ENCODE data around the gene CCDC158. TPM values are rescaled to one million over a fixed set of nuclear protein-coding genes. Genes with fewer than 3 reads are reported as not detected.
A peak's percentile ranks its signal among the peaks of the same experiment; 100 is the strongest.
"Not testable (repeated sequence)": the region's sequence is repeated elsewhere in the genome, so short reads cannot be mapped to it uniquely, and the experiment has no call there.

CCDC158 gene
- total RNA-seq, 8 experiments from 2014 or later: 0.05 to 0.29 (median 0.18) TPM; not detected in 3

- Histone ChIP-seq H3K4me3 (no peak overlapping the region), H3K27ac (no peak overlapping the region), H3K4me1 (replicated peaks in 1 of 2) (peaks cover 3 to 10% of the 10 kb centered on the region in 2 donors)
- WGBS, 10 experiments: 94 to 100% (median 97%) methylated on average over 2 to 4 of the region's 4 CpGs; no CpG with 5 or more reads in 1 of the 10 experiments
- in situ Hi-C loops (cut with MboI; ENCODE audit: low pct_unique_long_range_greater_than_20kb in 2 of 9, low sequenced_read_pairs in 9 of 9, unreplicated experiment in 9 of 9): loop anchor here in 1 of 9 experiments (25.0 kb wide), 1 partner anchor 114 kb away; no protein-coding TSS in a partner anchor
- ATAC-seq (replicated peaks in 6 of 8): peak in 7 of 8 experiments; percentile 11 to 71 (median 45)
Measured at GRCh38 chr4:76301068-76301774, 119.7 kb downstream of the CCDC158 start.

GRCh38 chr4:76300012-76300411, 120.9 kb downstream of the CCDC158 start:
- Histone ChIP-seq H3K27ac (no peak overlapping the region), H3K4me1 (replicated peaks in 1 of 2) (peaks cover 0 to 5% of the 10 kb centered on the region in 2 donors), H3K4me3 (no peak overlapping the region)
- WGBS, 10 experiments: 42 to 100% (median 97%) methylated on average over 2 to 4 of the region's 4 CpGs; no CpG with 5 or more reads in 5 of the 10 experiments
- in situ Hi-C loops (cut with MboI; ENCODE audit: low pct_unique_long_range_greater_than_20kb in 2 of 9, low sequenced_read_pairs in 9 of 9, unreplicated experiment in 9 of 9): loop anchor here in 1 of 9 experiments (25.0 kb wide), 1 partner anchor 113 kb away; no protein-coding TSS in a partner anchor
- no peak for ATAC-seq (replicated peaks in 6 of 8)

- in situ Hi-C loops (cut with MboI; ENCODE audit: low pct_unique_long_range_greater_than_20kb in 2 of 9, low sequenced_read_pairs in 9 of 9, unreplicated experiment in 9 of 9): no loop called here
- peaks cover 0 to 5% of the 10 kb centered on the region in 2 donors for H3K4me1 ChIP-seq (replicated peaks in 1 of 2)
- ATAC-seq (replicated peaks in 6 of 8): no peak
- no peak overlapping the region for H3K4me3 ChIP-seq
- H3K27ac ChIP-seq: no peak overlapping the region
Measured at GRCh38 chr4:76298227-76298626, 122.7 kb downstream of the CCDC158 start.

GRCh38 chr4:76296286-76296820, 124.6 kb downstream of the CCDC158 start:
- Histone ChIP-seq H3K4me3 (no peak overlapping the region), H3K4me1 (replicated peaks in 1 of 2) (peaks cover 0 to 4% of the 10 kb centered on the region in 2 donors), H3K27ac (no peak overlapping the region)
- ATAC-seq (replicated peaks in 6 of 8): no peak
- in situ Hi-C loops (cut with MboI; ENCODE audit: low pct_unique_long_range_greater_than_20kb in 2 of 9, low sequenced_read_pairs in 9 of 9, unreplicated experiment in 9 of 9): no loop called here
- WGBS, 10 experiments: 31 to 92% (median 68%) methylated on average over 2 to 3 of the region's 3 CpGs

GRCh38 chr4:76293772-76294171, 127.2 kb downstream of the CCDC158 start:
- Histone ChIP-seq H3K4me3 (no peak overlapping the region), H3K4me1 (replicated peaks in 1 of 2) (no peaks in the 10 kb centered on the region), H3K27ac (no peak overlapping the region)
- peak in 1 of 8 experiments; percentile 61 for ATAC-seq (replicated peaks in 6 of 8)
- 30 to 100% (median 67%) methylated on average over 1 to 2 of the region's 2 CpGs; no CpG with 5 or more reads in 5 of the 10 experiments for WGBS, 10 experiments
- in situ Hi-C loops (cut with MboI; ENCODE audit: low pct_unique_long_range_greater_than_20kb in 2 of 9, low sequenced_read_pairs in 9 of 9, unreplicated experiment in 9 of 9): no loop called here

GRCh38 chr4:76292730-76293129, 128.2 kb downstream of the CCDC158 start:
- in situ Hi-C loops (cut with MboI; ENCODE audit: low pct_unique_long_range_greater_than_20kb in 2 of 9, low sequenced_read_pairs in 9 of 9, unreplicated experiment in 9 of 9): no loop called here
- H3K4me1 ChIP-seq (replicated peaks in 1 of 2): no peaks in the 10 kb centered on the region
- WGBS, 10 experiments: 65 to 100% (median 86%) methylated on average over 1 to 3 of the region's 3 CpGs; no CpG with 5 or more reads in 3 of the 10 experiments
- no peak for ATAC-seq (replicated peaks in 6 of 8)
- H3K27ac ChIP-seq: no peak overlapping the region
- H3K4me3 ChIP-seq: no peak overlapping the region

- H3K4me1 ChIP-seq (replicated peaks in 1 of 2); H3K27ac ChIP-seq; in situ Hi-C loops (cut with MboI; ENCODE audit: low pct_unique_long_range_greater_than_20kb in 2 of 9, low sequenced_read_pairs in 9 of 9, unreplicated experiment in 9 of 9); ATAC-seq (replicated peaks in 6 of 8); H3K4me3 ChIP-seq: not testable (repeated sequence)
- 7 to 100% (median 70%) methylated on average over 1 to 3 of the region's 3 CpGs; no CpG with 5 or more reads in 1 of the 10 experiments for WGBS, 10 experiments
Measured at GRCh38 chr4:76287811-76288210, 133.1 kb downstream of the CCDC158 start.

- peak in 1 of 8 experiments; percentile 51 for ATAC-seq (replicated peaks in 6 of 8)
- Histone ChIP-seq H3K4me3 (no peak overlapping the region), H3K27ac (no peak overlapping the region), H3K4me1 (replicated peaks in 1 of 2) (no peaks in the 10 kb centered on the region)
- in situ Hi-C loops (cut with MboI; ENCODE audit: low pct_unique_long_range_greater_than_20kb in 2 of 9, low sequenced_read_pairs in 9 of 9, unreplicated experiment in 9 of 9): no loop called here
- WGBS, 10 experiments: 58 to 100% (median 73%) methylated on average over 1 to 4 of the region's 4 CpGs; no CpG with 5 or more reads in 1 of the 10 experiments
Measured at GRCh38 chr4:76283900-76284299, 137.0 kb downstream of the CCDC158 start.

GRCh38 chr4:76282941-76283689, 137.8 kb downstream of the CCDC158 start:
- Histone ChIP-seq H3K4me3 (no peak overlapping the region), H3K4me1 (replicated peaks in 1 of 2) (no peaks in the 10 kb centered on the region), H3K27ac (no peak overlapping the region)
- 19 to 92% (median 83%) methylated on average over 1 to 6 of the region's 6 CpGs; no CpG with 5 or more reads in 1 of the 10 experiments for WGBS, 10 experiments
- ATAC-seq (replicated peaks in 6 of 8): peak in 1 of 8 experiments; percentile 72
- in situ Hi-C loops (cut with MboI; ENCODE audit: low pct_unique_long_range_greater_than_20kb in 2 of 9, low sequenced_read_pairs in 9 of 9, unreplicated experiment in 9 of 9): no loop called here

- in situ Hi-C loops (cut with MboI; ENCODE audit: low pct_unique_long_range_greater_than_20kb in 2 of 9, low sequenced_read_pairs in 9 of 9, unreplicated experiment in 9 of 9); H3K4me1 ChIP-seq (replicated peaks in 1 of 2); H3K27ac ChIP-seq; H3K4me3 ChIP-seq; ATAC-seq (replicated peaks in 6 of 8): not testable (repeated sequence)
- 77 to 97% (median 90%) methylated on average over 2 to 6 of the region's 6 CpGs; no CpG with 5 or more reads in 6 of the 10 experiments for WGBS, 10 experiments
Measured at GRCh38 chr4:76281594-76281993, 139.3 kb downstream of the CCDC158 start.

- Histone ChIP-seq H3K4me1 (replicated peaks in 1 of 2) (no peaks in the 10 kb centered on the region), H3K4me3 (no peak overlapping the region), H3K27ac (no peak overlapping the region)
- WGBS, 10 experiments: 40 to 100% (median 77%) methylated on average over 1 to 4 of the region's 6 CpGs; no CpG with 5 or more reads in 2 of the 10 experiments
- in situ Hi-C loops (cut with MboI; ENCODE audit: low pct_unique_long_range_greater_than_20kb in 2 of 9, low sequenced_read_pairs in 9 of 9, unreplicated experiment in 9 of 9): no loop called here
- ATAC-seq (replicated peaks in 6 of 8): no peak
Measured at GRCh38 chr4:76280488-76281441, 140.2 kb downstream of the CCDC158 start.

- ATAC-seq (replicated peaks in 6 of 8): no peak
Measured at GRCh38 chr4:76279462-76279861, 141.5 kb downstream of the CCDC158 start.

More at GRCh38 chr4:76279462-76279861, 141.5 kb downstream of the CCDC158 start:
- 35 to 93% (median 80%) methylated on average over 1 to 4 of the region's 4 CpGs; no CpG with 5 or more reads in 1 of the 10 experiments for WGBS, 10 experiments
- Histone ChIP-seq H3K27ac (no peak overlapping the region), H3K4me1 (replicated peaks in 1 of 2) (no peaks in the 10 kb centered on the region), H3K4me3 (no peak overlapping the region)
- in situ Hi-C loops (cut with MboI; ENCODE audit: low pct_unique_long_range_greater_than_20kb in 2 of 9, low sequenced_read_pairs in 9 of 9, unreplicated experiment in 9 of 9): no loop called here
